ENCODE measurements around the gene E4F1. TPM values are rescaled to one million over a fixed set of nuclear protein-coding genes. Genes with fewer than 3 reads are reported as not detected.

E4F1 gene
- total and polyA plus RNA-seq, 2 of the 8 experiments (the other 6 are each of a cell fraction or from before 2014, with no cell fraction given): 22.2 to 27.0 TPM

DNA sequence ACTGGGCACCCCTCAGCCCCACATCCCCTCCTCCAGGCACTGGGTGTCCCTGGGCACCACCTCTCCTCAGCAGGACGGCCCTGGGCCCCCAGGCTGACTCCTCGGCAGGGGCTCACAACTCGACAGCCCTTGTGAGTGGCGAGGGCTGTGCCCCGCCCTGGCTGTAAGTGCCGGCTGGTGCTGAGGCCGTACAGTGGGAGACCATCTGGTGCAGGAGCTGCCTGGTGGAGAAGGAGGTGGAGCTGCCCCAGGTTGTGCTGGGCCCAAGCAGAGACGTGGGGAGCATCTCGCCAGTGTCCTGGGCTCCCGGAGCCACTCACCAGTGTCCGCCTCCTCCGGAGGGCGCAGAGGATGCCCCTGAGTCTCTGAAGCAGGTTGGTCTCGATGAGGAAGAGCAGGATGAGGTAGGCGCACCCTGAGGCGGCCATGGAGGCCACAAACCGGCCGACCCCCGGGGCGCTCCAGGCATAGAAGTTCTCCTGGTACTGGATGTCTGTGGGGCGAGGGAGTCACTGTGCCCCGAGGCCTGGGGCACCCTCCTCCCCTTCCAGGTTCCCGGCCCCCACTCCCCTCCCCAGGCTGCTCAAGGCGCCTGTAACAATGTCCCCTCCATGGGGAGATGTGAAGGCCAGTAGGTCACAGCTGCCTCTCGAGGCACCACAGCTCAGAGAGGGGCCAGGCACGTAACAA is 59.6 kb downstream of the E4F1 start:
- CTCF ChIA-PET (ENCODE audit: partially characterized antibody): interaction anchor here (0.6 to 1.2 kb wide), 2 partner anchors 104 to 223 kb away, joined by 3 to 4 read pairs; no protein-coding TSS in a partner anchor
- H3K27me3 ChIP-seq (replicated peaks in 1 of 4; ENCODE audit: control insufficient read depth in 3 of 4, extremely low read depth in 1 of 4, insufficient read depth in 3 of 4, low read length in 3 of 4): no peaks in the 10 kb centered on the region

More for the DNA sequence above, 59.6 kb downstream of the E4F1 start:
- Histone ChIP-seq H4K20me1 (replicated peaks in 1 of 2; ENCODE audit: control insufficient read depth in 1 of 2, insufficient read depth in 2 of 2, low read length in 2 of 2) (peaks cover 0 to under 1% of the 10 kb centered on the region in 2 experiments), H3K79me1 (ENCODE audit: low read depth, low read length) (no peaks in the 10 kb centered on the region), H3K4me3 (ENCODE audit: extremely low read depth in 1 of 4, insufficient read depth in 2 of 4, low read depth in 3 of 4, low read length in 4 of 4) (no peak overlapping the region), H3K9me3 (ENCODE audit: insufficient read depth in 2 of 2, low read depth in 1 of 2, low read length in 1 of 2) (no peaks in the 10 kb centered on the region), H3K4me1 (replicated peaks in 1 of 4; ENCODE audit: control insufficient read depth in 3 of 4, insufficient read depth in 4 of 4, low read length in 3 of 4) (no peaks in the 10 kb centered on the region; a peak in 1 of 7 replicates), H3K4ac (replicated peaks; ENCODE audit: insufficient read length, low read depth, low read length) (no peak overlapping the region), H3K79me2 (ENCODE audit: control insufficient read depth in 1 of 2, insufficient read depth in 2 of 2, low read length in 2 of 2) (no peaks in the 10 kb centered on the region), H3K23me2 (ENCODE audit: low read depth, low read length) (no peaks in the 10 kb centered on the region), H2BK12ac (ENCODE audit: low read depth, low read length) (no peak overlapping the region), H2AFZ (ENCODE audit: low read length) (no peak overlapping the region), H2BK5ac (ENCODE audit: low read depth, low read length) (no peak overlapping the region), H4K91ac (replicated peaks; ENCODE audit: insufficient read length, low read length) (no peak overlapping the region), H3K56ac (replicated peaks; ENCODE audit: insufficient read length, low read depth, low read length) (no peak overlapping the region), H4K5ac (ENCODE audit: insufficient read length, low read depth, low read length) (no peak overlapping the region), H3K9ac (replicated peaks in 1 of 4; ENCODE audit: extremely low read depth in 1 of 4, low read depth in 3 of 4, low read length in 3 of 4) (no peak overlapping the region), H3K18ac (ENCODE audit: extremely low read depth, low read length) (no peak overlapping the region), H3K14ac (ENCODE audit: insufficient read length) (no peak overlapping the region), H2BK20ac (ENCODE audit: low read length) (no peak overlapping the region), H2BK15ac (ENCODE audit: low read length) (no peak overlapping the region), H3K23ac (ENCODE audit: insufficient read length) (no peak overlapping the region), H3K36me3 (ENCODE audit: control insufficient read depth in 2 of 4, insufficient read depth in 4 of 4, low read length in 3 of 4) (no peaks in the 10 kb centered on the region), H3K4me2 (ENCODE audit: insufficient read depth in 1 of 2, low read depth in 2 of 2, low read length in 2 of 2) (no peak overlapping the region), H3K27ac (ENCODE audit: low read depth, low read length) (no peak overlapping the region), H2BK120ac (replicated peaks; ENCODE audit: low read depth, low read length) (no peak overlapping the region), H4K8ac (ENCODE audit: extremely low read depth, insufficient read depth, low read length) (no peak overlapping the region; the same call in 1 of the 2 replicates), H2AK5ac (ENCODE audit: low read depth, low read length) (no peak overlapping the region)
- POLR2A ChIA-PET (ENCODE audit: partially characterized antibody): interaction anchor here (0.7 kb wide), 1 partner anchor 29 kb away, joined by 3 read pairs; no protein-coding TSS in a partner anchor
- FAIRE-seq (no peak), DNase-seq (ENCODE audit: low read depth in 1 of 2, low spot score in 2 of 2) (no peak)
- TF ChIP-seq KDM4A (IDR thresholded peaks at IDR 0.05; ENCODE audit: low read depth, low read length, severe bottlenecking) (no peak), CTBP2 (IDR thresholded peaks at IDR 0.05; ENCODE audit: borderline replicate concordance, insufficient read depth, insufficient read length, low read length) (no peak), RAD21 (IDR thresholded peaks at IDR 0.05 in 1 of 2, conservative IDR thresholded peaks at IDR 0.05 in 1 of 2; ENCODE audit: low read depth in 2 of 2, low read length in 2 of 2) (no peak), RBBP5 (IDR thresholded peaks at IDR 0.05; ENCODE audit: borderline replicate concordance, low read depth, low read length) (no peak), TCF12 (IDR thresholded peaks at IDR 0.05; ENCODE audit: low read depth, low read length) (no peak)
- WGBS, 2 experiments (ENCODE audit: extremely low coverage in 1 of 2, insufficient coverage in 1 of 2, insufficient read length in 1 of 2, insufficient replicate concordance in 2 of 2, low coverage in 1 of 2, low lambda C conversion rate in 2 of 2, missing lambda C conversion rate in 1 of 2): 93% methylated on average over 21 of the region's 26 CpGs; no CpG with 5 or more reads in 1 of the 2 experiments
